NCI-H146 treated with DMSO at 0.1 percent for 48 hours (cell line): ENCODE data around the gene ACR.

Source experiments
- DNase-seq: peaks from one replicate; lab custom pipeline; 2025; ENCODE audit not compliant: unreplicated experiment; lab: John Stamatoyannopoulos, UW

Gene ACR

GRCh38 chr22:50716290-50717024, 21.5 kb upstream of the ACR start:
- DNase-seq = no peak

DNA sequence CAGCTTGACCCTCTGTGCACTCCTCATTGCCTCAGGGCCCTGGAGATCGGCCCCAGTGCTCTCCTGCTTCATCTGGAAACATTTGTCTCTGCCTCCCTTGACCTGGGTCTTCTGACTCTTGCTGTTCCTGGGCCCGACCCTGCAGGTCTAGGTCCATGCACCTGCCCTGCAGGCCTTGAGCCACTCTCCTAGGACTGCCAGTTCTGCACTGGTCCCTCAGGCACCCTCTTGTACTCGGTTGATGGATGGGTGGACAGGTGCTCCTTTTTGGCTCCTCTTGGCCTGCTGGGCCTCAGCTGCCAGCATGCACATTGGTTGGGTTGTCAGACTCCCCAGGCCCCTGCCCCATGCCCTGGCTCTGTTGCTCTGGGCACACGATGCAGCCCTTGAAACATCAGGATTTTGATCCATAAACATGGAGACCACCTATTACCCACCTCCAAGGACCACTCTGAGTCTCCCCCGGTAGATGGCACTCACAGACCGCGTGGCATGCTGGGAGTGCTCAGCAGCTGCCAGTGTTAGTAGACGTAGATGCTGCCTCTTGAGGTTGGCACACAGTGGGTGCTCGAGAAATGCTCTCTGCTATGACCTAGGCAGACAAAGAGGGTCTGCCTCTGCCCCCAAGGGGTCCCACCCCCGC, 20.2 kb upstream of the ACR start:
- DNase-seq = no peak

DNA sequence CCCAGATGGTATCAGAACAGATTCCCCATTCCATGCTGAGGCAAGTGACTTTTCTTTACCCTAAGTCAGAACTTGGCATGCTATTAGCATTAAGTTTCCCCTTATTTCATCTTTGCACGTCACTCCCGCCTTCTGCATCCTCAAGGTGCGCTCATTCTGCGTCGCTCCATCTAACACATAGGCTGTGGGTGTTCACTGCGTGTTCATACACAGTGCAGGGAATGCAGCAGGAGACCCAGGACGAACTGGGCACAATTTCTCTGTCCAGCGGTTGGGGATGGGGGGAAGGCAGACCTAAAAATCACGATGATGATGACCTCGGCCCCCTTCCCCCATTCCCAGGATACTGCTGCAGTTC, 19.7 kb upstream of the ACR start:
- DNase-seq = no peak

DNA sequence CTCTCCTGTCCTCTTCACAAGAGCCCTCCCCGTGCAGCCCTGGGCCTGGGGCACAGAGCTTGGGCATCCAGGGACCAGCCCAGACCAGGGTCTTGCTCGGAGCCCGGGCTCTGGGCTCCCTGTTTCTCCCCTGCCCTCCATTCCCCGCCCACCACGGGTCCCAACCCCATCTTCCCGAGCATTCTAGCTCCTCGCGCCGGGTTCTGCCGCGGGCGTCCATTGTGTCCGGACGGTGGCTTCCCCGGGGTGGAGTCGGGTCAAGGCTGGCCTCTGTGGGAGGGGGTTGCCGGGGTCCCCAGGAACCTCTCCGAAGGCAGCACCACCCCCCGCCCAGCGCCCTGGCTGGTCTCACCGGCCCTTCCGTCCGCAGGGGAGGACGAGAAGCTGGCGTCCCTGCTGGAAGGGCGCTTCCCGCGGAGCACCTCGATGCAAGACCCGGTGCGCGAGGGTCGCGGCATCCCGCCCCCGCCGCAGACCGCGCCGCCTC, 18.1 kb upstream of the ACR start:
- no peak for DNase-seq

DNA sequence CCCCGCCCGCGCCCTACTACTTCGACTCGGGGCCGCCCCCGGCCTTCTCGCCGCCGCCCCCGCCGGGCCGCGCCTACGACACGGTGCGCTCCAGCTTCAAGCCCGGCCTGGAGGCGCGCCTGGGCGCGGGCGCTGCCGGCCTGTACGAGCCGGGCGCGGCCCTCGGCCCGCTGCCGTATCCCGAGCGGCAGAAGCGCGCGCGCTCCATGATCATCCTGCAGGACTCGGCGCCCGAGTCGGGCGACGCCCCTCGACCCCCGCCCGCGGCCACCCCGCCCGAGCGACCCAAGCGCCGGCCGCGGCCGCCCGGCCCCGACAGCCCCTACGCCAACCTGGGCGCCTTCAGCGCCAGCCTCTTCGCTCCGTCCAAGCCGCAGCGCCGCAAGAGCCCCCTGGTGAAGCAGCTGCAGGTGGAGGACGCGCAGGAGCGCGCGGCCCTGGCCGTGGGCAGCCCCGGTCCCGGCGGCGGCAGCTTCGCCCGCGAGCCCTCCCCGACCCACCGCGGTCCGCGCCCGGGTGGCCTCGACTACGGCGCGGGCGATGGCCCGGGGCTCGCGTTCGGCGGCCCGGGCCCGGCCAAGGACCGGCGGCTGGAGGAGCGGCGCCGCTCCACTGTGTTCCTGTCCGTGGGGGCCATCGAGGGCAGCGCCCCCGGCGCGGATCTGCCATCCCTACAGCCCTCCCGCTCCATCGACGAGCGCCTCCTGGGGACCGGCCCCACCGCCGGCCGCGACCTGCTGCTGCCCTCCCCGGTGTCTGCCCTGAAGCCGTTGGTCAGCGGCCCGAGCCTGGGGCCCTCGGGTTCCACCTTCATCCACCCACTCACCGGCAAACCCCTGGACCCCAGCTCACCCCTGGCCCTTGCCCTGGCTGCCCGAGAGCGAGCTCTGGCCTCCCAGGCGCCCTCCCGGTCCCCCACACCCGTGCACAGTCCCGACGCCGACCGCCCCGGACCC, 17.4 kb upstream of the ACR start:
- DNase-seq = no peak

GRCh38 chr22:50721257-50721844, 16.7 kb upstream of the ACR start:
- DNase-seq = no peak

DNA sequence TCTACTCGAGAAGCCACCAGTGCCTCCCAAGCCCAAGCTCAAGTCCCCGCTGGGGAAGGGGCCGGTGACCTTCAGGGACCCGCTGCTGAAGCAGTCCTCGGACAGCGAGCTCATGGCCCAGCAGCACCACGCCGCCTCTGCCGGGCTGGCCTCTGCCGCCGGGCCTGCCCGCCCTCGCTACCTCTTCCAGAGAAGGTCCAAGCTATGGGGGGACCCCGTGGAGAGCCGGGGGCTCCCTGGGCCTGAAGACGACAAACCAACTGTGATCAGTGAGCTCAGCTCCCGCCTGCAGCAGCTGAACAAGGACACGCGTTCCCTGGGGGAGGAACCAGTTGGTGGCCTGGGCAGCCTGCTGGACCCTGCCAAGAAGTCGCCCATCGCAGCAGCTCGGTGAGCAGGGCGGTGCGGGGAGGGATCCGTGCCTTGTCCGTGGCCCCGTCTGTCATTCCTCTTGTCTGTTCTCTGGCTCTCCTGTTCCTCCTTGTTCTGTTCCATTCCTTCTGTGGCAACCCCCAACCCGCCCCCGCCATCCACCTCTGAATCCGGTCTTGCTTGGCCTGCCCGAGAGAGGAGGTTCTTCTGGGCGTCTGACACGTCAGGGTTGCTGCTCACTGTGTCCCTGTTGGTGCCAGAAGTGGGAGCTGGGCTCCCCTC, 15.8 kb upstream of the ACR start:
- no peak for DNase-seq

GRCh38 chr22:50722716-50723428, 15.1 kb upstream of the ACR start:
- no peak for DNase-seq

DNA sequence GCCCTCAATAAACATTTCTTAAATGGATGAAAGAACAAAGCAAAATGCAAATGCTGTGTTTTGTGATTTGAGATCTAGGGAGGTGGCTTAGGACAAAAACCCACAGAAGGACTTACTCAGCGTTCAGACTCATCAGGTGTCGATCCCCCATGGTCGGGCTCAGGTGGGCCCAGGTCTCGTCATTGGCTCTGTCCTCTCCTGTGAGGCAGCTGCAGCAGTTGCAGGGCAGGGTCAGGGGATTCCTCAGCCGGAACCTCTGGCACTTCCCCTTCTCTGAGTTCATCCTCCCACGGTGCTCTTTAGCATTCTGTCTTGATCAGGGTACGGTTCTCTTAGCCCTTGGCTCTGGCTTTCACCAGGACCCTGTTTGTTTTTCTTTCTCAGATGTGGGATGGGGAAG, 14.0 kb upstream of the ACR start:
- DNase-seq = no peak

DNA sequence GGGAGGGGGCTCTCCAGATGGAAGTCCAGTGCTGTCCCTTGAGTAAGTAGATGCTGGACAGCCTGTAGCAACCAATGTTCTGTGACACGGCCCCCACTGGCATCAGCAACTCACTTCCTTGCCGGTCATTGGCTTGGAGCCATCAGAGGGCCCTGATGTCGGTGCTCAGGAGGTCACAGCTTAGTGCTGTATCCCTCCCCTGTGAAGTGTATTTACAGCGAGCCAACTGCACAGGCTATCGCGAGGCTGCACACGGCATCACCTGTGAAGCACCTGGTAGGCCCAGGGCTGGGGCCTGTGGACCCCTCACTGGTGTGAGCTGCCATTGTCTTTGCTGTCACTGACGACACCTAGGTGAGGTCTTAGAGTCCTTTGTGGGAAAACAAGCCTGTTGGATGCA, 13.4 kb upstream of the ACR start:
- no peak for DNase-seq

GRCh38 chr22:50725597-50725996, 12.4 kb upstream of the ACR start:
- DNase-seq = no peak

DNA sequence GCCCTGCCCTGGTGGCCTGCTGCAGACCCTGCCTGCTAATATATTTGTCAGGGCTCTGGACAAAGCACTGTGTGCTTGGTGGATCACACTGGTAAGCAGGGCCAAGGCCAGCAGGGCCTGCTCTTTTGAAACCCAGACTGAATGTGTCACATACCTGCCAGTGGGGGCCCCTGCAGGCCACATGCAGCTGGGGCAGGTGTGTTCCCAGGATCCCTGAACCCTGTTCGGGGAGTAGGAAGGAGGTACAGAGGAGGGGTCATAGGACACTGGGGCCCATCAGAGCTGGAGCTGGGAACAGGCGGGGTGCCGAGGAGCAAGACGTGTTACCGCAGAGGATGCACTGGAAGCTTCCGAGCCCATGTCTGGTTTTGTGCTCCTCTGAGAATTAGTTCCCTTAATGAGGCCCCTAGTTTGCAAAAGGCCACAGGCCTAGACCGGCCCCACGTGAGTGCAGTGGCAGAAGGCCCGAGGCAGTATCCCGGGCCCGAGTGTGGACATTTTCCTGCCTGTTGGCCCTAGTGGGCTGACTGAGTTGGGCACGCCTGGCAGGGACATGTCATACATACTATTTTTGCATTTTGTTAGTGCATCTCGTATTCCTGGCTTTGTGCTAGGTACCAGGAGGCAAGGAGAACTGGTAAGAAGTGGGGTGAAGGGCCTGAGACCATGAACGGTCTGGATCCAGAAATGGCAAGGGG, 11.2 kb upstream of the ACR start:
- no peak for DNase-seq

GRCh38 chr22:50727678-50728522, 10.1 kb upstream of the ACR start:
- DNase-seq = no peak

GRCh38 chr22:50728523-50728931, 9.5 kb upstream of the ACR start:
- DNase-seq = no peak

GRCh38 chr22:50729391-50730012, 8.5 kb upstream of the ACR start:
- peak; percentile 19 for DNase-seq

DNA sequence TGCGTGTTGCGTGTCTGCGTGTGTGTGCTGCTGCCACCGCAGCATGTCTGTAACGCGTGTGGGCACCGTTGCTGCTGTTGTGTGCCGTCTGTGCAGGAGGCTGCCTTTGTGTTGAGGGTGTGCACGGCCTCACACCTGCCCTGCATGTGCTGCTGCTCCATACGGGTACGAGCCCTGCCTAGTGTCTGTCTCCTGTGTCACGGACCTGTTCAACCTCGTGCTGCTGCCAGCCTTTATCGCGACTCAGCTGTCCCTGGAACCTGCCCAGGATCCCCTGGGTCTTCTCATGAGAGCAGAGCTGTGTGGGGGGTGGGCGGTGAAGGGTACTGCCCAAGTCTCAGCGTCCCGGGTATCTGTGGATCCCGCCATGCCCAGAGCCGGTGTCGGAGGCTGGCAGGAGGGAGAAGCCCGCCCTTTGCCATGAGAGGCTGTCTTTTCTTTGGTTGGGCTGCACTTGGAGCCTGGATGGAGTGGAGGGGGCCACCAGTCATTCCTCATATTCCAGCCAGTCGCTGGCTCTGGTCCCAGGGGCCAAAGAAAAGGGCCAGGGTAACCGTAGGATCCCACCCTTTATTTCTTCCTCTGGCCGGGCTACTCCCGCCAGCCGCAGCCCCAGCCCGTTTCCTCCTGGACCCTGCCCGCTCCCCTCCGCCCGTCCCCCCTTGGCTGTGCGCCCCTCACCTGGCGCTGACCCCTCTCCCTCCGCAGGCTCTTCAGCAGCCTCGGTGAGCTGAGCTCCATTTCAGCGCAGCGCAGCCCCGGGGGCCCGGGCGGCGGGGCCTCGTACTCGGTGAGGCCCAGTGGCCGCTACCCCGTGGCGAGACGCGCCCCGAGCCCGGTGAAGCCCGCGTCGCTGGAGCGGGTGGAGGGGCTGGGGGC, 7.8 kb upstream of the ACR start:
- no peak for DNase-seq

DNA sequence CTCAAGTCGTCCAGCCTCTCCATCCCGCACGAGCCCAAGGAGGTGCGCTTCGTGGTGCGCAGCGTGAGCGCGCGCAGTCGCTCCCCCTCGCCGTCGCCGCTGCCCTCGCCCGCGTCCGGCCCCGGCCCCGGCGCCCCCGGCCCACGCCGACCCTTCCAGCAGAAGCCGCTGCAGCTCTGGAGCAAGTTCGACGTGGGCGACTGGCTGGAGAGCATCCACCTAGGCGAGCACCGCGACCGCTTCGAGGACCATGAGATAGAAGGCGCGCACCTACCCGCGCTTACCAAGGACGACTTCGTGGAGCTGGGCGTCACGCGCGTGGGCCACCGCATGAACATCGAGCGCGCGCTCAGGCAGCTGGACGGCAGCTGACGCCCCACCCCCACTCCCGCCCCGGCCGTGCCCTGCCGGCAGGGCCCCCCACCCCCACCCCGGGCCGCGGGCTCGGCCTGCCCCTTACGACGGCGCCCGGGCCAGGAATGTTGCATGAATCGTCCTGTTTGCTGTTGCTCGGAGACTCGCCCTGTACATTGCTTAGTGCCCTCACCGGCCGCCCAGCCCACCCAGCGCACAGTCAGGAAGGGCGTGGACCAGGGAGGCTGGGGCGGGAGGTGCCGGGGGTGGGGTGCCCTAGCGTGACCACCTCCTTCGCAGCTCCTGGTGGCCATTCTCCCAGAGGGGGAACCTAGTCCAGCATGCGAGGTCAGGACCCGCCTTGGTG, 6.9 kb upstream of the ACR start:
- no peak for DNase-seq
